ENCODE results near the gene MYO1D.
"Not testable (repeated sequence)": the region's sequence is repeated elsewhere in the genome, so short reads cannot be mapped to it uniquely, and the experiment has no call there.

The MYO1D gene

GRCh38 chr17:32658470-32659418 lies 218.2 kb downstream of the MYO1D start:
- peak; percentile 39 for DNase-seq

- DNase-seq = no peak
Measured at GRCh38 chr17:32656886-32657285, 220.0 kb downstream of the MYO1D start.

- DNase-seq = no peak
Measured at GRCh38 chr17:32654324-32654723, 222.6 kb downstream of the MYO1D start.

DNA sequence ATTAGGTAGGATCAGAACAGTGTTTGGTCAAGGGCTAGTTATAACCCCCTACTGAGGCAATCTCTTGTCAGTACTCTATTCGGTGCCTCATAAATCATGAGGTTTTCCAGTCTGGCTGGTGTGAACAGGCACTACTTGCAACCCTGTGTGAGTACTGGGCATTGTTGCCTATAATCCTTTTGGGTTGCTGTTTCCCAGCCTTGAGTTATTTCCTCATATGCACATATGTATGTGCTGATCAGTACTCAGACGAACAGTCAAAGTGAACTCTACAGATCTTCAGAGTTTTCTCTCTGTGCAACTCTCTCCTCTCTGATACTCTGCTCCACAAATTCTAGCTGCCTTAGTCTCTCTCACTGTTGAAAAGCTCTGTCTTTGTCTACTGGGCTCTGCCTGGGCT lies 225.8 kb downstream of the MYO1D start:
- DNase-seq = no peak

DNA sequence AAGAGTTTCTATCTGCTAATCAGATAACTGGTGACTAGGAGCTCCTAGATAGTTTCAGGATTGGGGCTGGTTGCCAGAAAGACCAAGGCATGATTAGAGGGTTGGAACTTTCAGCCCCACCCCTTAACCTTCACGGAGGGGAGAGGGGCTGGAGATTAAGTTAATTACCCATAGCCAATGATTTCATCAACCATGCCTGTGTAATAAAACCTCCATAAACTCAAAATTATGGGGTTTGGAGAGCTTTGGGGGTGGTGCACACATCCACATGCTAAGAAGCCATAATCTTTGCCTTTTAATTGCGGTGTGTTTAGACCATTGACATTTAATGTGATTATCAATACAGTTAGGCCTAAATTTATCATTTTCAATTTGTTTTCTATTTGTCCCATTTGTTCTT lies 228.5 kb downstream of the MYO1D start:
- DNase-seq = no peak

GRCh38 chr17:32646941-32647340 lies 230.0 kb downstream of the MYO1D start:
- no peak for DNase-seq

DNA sequence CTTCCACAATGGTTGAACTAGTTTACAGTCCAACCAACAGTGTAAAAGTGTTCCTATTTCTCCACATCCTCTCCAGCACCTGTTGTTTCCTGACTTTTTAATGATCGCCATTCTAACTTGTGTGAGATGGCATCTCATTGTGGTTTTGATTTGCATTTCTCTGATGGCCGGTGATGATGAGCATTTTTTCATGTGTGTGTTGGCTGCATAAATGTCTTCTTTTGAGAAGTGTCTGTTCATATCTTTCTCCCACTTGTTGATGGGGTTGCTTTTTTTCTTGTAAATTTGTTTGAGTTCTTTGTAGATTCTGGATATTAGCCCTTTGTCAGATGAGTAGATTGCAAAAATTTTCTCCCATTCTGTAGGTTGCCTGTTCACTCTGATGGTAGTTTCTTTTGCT lies 235.4 kb downstream of the MYO1D start:
- not testable (repeated sequence) for DNase-seq

DNA sequence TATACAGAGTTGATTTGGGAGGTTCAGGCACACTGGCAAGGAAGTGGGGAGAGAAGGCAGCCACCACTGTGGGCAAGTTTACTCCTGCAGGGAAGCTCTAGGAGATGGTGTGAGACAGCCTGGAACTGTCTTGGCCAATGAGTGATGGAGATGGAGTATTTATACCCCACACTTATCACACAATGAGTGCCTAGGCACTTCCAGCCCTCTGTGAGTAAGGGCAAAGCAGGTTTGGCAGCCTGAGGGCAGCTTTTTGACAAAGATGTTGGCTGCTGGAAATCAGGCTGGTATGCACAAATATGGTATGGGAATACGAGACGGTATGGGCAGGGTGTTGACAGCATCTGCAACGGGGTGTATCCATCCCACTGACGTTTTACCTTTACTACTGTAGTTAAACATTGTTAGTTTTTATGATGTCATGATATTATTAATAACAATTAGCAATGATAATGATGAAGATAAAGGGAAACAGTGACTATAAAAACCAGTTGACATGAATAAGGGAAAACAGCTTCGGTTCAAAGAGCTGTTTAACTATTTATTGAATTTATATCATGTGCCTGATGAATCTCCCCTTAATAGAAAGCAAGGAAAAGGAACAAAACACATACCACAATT lies 240.2 kb downstream of the MYO1D start:
- no peak for DNase-seq

DNA sequence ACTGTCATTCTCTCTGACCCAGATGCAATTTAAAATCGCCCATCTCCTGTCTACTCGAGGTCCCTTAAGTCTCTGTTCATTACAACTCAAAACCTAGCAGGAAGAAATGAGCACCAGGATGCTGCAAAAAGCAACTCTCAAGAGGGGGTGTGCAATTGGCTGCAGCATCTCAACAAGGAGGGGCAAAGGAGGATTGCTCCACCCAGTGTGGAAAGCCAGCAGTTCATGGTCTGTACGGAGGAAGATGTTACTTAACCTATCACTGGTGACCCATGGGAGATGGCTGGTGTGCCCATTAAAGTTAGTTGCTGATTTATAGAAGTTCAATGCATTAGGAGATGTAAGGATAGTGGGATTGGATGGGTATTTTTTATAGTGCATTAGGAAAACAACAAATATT lies 242.8 kb downstream of the MYO1D start:
- no peak for DNase-seq

- no peak for DNase-seq
Measured at GRCh38 chr17:32631341-32632096, 245.4 kb downstream of the MYO1D start.

- DNase-seq = peak; percentile 9
Measured at GRCh38 chr17:32629563-32630190, 247.2 kb downstream of the MYO1D start.

GRCh38 chr17:32628271-32629044 lies 248.5 kb downstream of the MYO1D start:
- DNase-seq = peak; percentile 87

- DNase-seq = peak; percentile 97
Measured at GRCh38 chr17:32627239-32627996, 249.5 kb downstream of the MYO1D start.

DNA sequence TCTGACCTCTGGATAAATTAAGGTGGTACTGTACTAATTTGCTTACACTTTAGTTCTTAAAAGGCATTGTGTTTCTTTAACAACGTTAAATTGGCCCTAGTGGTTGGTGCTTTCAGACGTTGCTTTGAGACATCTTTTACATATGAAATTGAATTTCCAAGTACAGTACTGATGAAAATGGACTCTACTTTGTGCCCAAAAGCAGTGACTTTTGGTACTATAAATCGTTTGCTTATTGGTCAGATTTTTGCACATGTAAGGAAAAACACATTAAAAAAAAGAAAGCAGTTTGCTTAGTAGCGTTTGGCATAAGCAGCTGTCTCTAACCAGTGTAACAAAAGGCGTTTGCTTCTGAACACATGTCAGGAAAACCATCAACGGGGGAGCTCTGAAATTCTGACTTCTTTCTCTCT lies 250.5 kb downstream of the MYO1D start:
- DNase-seq = peak; percentile 96

DNA sequence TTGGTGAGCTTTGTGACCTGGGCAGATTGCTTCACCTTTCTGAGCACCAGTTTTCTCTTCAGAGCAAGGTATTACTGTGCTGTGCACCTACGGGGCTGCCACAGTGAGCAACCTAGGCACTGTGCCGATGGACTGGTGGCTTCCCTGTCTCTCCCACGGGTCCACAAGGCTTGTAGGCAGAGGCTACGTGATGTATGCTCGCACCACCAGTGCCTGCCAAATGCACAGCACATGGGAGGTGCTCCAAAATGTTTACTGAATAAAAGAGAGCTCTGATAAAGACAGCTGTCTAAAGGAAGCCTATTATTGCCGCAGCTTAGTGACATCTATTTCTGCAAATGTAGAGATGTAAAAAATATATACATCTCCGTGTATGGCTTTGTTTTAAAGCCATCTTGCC lies 251.0 kb downstream of the MYO1D start:
- DNase-seq = peak; percentile 96

GRCh38 chr17:32623196-32623595 lies 253.7 kb downstream of the MYO1D start:
- no peak for DNase-seq

GRCh38 chr17:32622540-32622939 lies 254.4 kb downstream of the MYO1D start:
- no peak for DNase-seq

DNA sequence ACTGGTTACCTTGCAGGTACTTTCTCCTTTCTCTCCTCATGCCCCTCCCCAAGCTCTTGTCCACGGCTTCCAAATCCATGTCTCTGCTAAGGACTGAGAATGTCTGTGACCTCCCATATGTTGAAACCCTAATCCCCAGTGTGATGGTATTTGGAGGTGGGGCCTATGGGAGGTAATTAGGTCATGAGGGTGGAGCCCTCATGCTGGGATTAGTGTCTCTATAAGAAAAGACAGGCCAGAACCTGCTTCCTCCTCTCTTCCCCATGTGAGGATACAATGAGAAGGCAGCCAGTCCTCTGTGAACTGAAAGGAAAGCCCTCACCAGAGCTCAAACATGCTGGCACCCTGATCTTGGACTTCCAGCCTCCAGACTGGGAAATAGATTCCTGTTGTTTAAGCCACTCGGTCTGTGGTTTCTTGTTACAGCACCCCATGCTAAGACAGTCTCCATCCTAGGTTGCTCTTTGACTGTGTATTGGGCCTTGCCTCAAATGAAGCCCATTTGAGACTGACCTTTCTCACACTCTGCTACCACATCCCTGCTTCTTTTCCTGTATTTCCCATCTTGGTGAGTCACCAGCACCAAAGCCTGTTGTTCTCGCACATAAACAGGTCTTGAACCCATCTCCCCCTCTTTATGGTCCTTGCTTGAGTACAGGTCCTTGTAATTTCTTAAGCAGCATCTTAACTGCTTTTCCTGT lies 255.2 kb downstream of the MYO1D start:
- no peak for DNase-seq

GRCh38 chr17:32615326-32615725 lies 261.6 kb downstream of the MYO1D start:
- no peak for DNase-seq

GRCh38 chr17:32610943-32611342 lies 266.0 kb downstream of the MYO1D start:
- DNase-seq = no peak

Data from NCI-H1092 treated with DMSO at 0.1 percent for 48 hours (cell line).